Stimulated activated naive CD8-positive, alpha-beta T cell treated with anti-CD3 and anti-CD28 coated beads, Interleukin-15, Interleukin-2, amounts not matched to agents 100 ng/mL and 50 ng/mL, for 24 hours (primary cell): ENCODE measurements around the gene AP3B1.
"Not testable (repeated sequence)": the region's sequence is repeated elsewhere in the genome, so short reads cannot be mapped to it uniquely, and the experiment has no call there.

ENCODE experiments used
- H3K27ac Mint-ChIP-seq: one replicate; pipeline ENCODE4 v1.8.0; 2021; ENCODE audit warnings: mild to moderate bottlenecking, mixed read lengths
- H3K27me3 Mint-ChIP-seq: one replicate; pipeline ENCODE4 v1.8.0; 2021; ENCODE audit warnings: mixed read lengths
- H3K36me3 Mint-ChIP-seq: one replicate; pipeline ENCODE4 v1.8.0; 2021; ENCODE audit warnings: low read depth, mixed read lengths
- H3K4me1 Mint-ChIP-seq: one replicate; pipeline ENCODE4 v1.8.0; 2021; ENCODE audit warnings: low read depth, mixed read lengths
- H3K4me3 Mint-ChIP-seq: one replicate; pipeline ENCODE4 v1.8.0; 2021; ENCODE audit warnings: mild to moderate bottlenecking, mixed read lengths
- H3K9me3 Mint-ChIP-seq: one replicate; pipeline ENCODE4 v1.8.0; 2021; ENCODE audit warnings: mixed read lengths

Gene AP3B1

GRCh38 chr5:78112931-78113330, 181.6 kb downstream of the AP3B1 start:
- H3K36me3 Mint-ChIP-seq, result peaks cover 38% of the 10 kb centered on the region
- H3K4me3 Mint-ChIP-seq, result peak overlapping the region; percentile 32
- H3K4me1 Mint-ChIP-seq, result peaks cover 14% of the 10 kb centered on the region
- no peaks in the 10 kb centered on the region for H3K9me3 Mint-ChIP-seq
- H3K27ac Mint-ChIP-seq, result no peak overlapping the region
- H3K27me3 Mint-ChIP-seq, result no peaks in the 10 kb centered on the region

- H3K4me1 Mint-ChIP-seq, result peaks cover 22% of the 10 kb centered on the region
- H3K36me3 Mint-ChIP-seq, result peaks cover 47% of the 10 kb centered on the region
- no peak overlapping the region for H3K27ac Mint-ChIP-seq
- H3K27me3 Mint-ChIP-seq, result no peaks in the 10 kb centered on the region
- no peaks in the 10 kb centered on the region for H3K9me3 Mint-ChIP-seq
- no peak overlapping the region for H3K4me3 Mint-ChIP-seq
Measured at GRCh38 chr5:78109891-78110324, 184.6 kb downstream of the AP3B1 start.

GRCh38 chr5:78108564-78108963, 185.9 kb downstream of the AP3B1 start:
- H3K36me3 Mint-ChIP-seq, result peaks cover 37% of the 10 kb centered on the region
- H3K27ac Mint-ChIP-seq, result no peak overlapping the region
- H3K9me3 Mint-ChIP-seq, result no peaks in the 10 kb centered on the region
- H3K4me3 Mint-ChIP-seq, result no peak overlapping the region
- H3K27me3 Mint-ChIP-seq, result no peaks in the 10 kb centered on the region
- peaks cover 12% of the 10 kb centered on the region for H3K4me1 Mint-ChIP-seq

- Mint-ChIP-seq H3K9me3 (no peaks in the 10 kb centered on the region), H3K27me3 (no peaks in the 10 kb centered on the region), H3K27ac (no peak overlapping the region), H3K4me3 (no peak overlapping the region), H3K36me3 (peaks cover 53% of the 10 kb centered on the region), H3K4me1 (peaks cover 12% of the 10 kb centered on the region)
Measured at GRCh38 chr5:78103232-78103918, 191.1 kb downstream of the AP3B1 start.

- H3K9me3 Mint-ChIP-seq, result no peaks in the 10 kb centered on the region
Measured at GRCh38 chr5:78102500-78102899, 192.0 kb downstream of the AP3B1 start.

DNA sequence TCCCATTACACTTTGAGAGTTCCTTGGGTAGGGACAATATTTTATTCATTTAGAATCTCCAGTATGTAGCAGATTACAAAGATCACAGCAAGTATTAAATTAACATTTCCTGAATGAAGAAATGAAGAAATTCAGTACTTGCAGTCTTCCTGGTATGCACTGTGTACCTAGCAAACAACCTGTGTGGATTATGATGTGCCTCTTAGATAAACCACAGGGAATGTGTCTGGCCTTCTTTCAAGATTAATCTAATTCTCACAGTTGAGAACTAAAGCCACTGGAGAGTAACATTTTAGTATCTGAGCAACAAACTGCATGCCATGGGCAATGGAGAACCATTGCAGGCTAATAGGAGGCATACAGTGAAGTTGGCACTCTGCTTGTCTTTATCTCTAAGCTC, 199.4 kb downstream of the AP3B1 start:
- Mint-ChIP-seq H3K36me3 (peaks cover 61% of the 10 kb centered on the region), H3K4me1 (no peaks in the 10 kb centered on the region), H3K27ac (no peak overlapping the region), H3K27me3 (no peaks in the 10 kb centered on the region), H3K4me3 (no peak overlapping the region), H3K9me3 (no peaks in the 10 kb centered on the region)

More at GRCh38 chr5:78102500-78102899, 192.0 kb downstream of the AP3B1 start:
- H3K27me3 Mint-ChIP-seq, result no peaks in the 10 kb centered on the region
- no peak overlapping the region for H3K27ac Mint-ChIP-seq
- H3K4me3 Mint-ChIP-seq, result no peak overlapping the region
- peaks cover 52% of the 10 kb centered on the region for H3K36me3 Mint-ChIP-seq
- peaks cover 12% of the 10 kb centered on the region for H3K4me1 Mint-ChIP-seq

- no peak overlapping the region for H3K4me3 Mint-ChIP-seq
- H3K36me3 Mint-ChIP-seq, result peaks cover 71% of the 10 kb centered on the region
- no peaks in the 10 kb centered on the region for H3K9me3 Mint-ChIP-seq
- H3K4me1 Mint-ChIP-seq, result no peaks in the 10 kb centered on the region
- no peak overlapping the region for H3K27ac Mint-ChIP-seq
- H3K27me3 Mint-ChIP-seq, result no peaks in the 10 kb centered on the region
Measured at GRCh38 chr5:78090002-78090401, 204.5 kb downstream of the AP3B1 start.

DNA sequence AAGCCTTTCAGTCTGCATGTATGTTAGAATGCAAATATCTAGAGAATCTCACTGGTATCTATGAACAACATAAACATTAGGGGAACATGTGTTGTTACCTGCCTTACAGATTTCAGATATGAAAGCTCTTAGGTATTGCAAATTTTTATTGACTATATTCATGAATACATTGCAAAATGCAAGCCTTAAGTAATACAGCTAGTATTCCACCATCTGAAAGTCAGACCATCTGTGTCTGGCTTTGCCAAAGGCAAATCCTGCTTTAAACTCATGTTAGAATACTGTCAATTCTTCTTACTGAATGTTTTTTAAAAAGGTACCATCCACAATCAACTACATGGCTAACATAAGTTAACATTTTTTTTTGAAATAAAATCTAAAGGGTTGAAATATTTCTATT, 215.6 kb downstream of the AP3B1 start:
- no peak overlapping the region for H3K4me3 Mint-ChIP-seq
- peaks cover 36% of the 10 kb centered on the region for H3K36me3 Mint-ChIP-seq
- H3K9me3 Mint-ChIP-seq, result peaks cover 12% of the 10 kb centered on the region
- H3K4me1 Mint-ChIP-seq, result no peaks in the 10 kb centered on the region
- no peaks in the 10 kb centered on the region for H3K27me3 Mint-ChIP-seq
- no peak overlapping the region for H3K27ac Mint-ChIP-seq

- no peaks in the 10 kb centered on the region for H3K27me3 Mint-ChIP-seq
- peaks cover 35% of the 10 kb centered on the region for H3K36me3 Mint-ChIP-seq
- no peak overlapping the region for H3K27ac Mint-ChIP-seq
- no peaks in the 10 kb centered on the region for H3K4me1 Mint-ChIP-seq
- H3K4me3 Mint-ChIP-seq, result no peak overlapping the region
- H3K9me3 Mint-ChIP-seq, result peaks cover 12% of the 10 kb centered on the region
Measured at GRCh38 chr5:78077369-78078068, 217.0 kb downstream of the AP3B1 start.

GRCh38 chr5:78076351-78076750, 218.1 kb downstream of the AP3B1 start:
- H3K4me1 Mint-ChIP-seq, result no peaks in the 10 kb centered on the region
- H3K36me3 Mint-ChIP-seq, result peaks cover 38% of the 10 kb centered on the region
- peaks cover 15% of the 10 kb centered on the region for H3K9me3 Mint-ChIP-seq
- no peak overlapping the region for H3K27ac Mint-ChIP-seq
- no peaks in the 10 kb centered on the region for H3K27me3 Mint-ChIP-seq
- H3K4me3 Mint-ChIP-seq, result no peak overlapping the region

- peaks cover 13% of the 10 kb centered on the region for H3K9me3 Mint-ChIP-seq
- H3K27me3 Mint-ChIP-seq, result no peaks in the 10 kb centered on the region
- no peak overlapping the region for H3K27ac Mint-ChIP-seq
- H3K4me1 Mint-ChIP-seq, result no peaks in the 10 kb centered on the region
- H3K4me3 Mint-ChIP-seq, result no peak overlapping the region
- H3K36me3 Mint-ChIP-seq, result peaks cover 42% of the 10 kb centered on the region
Measured at GRCh38 chr5:78075301-78075700, 219.2 kb downstream of the AP3B1 start.

GRCh38 chr5:78070691-78071090, 223.8 kb downstream of the AP3B1 start:
- H3K4me3 Mint-ChIP-seq, H3K27me3 Mint-ChIP-seq, H3K27ac Mint-ChIP-seq, H3K4me1 Mint-ChIP-seq: not testable (repeated sequence)
- peaks cover 66% of the 10 kb centered on the region for H3K36me3 Mint-ChIP-seq
- peaks cover 21% of the 10 kb centered on the region for H3K9me3 Mint-ChIP-seq

DNA sequence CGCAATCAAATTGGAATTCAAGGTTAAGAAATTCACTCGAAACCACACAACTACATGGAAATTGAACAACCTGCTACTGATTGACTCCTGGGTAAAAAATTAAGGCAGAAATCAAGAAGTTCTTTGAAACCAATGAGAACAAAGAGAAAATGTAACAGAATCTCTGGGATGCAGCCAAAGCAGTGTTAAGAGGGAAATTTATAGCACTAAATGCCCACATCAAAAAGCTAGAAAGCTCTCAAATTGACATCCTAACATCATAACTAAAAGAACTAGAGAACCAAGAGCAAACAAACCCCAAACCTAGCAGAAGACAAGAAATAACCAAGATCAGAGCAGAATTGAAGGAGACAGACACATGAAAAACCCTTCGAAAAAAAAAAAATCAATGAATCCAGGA, 226.9 kb downstream of the AP3B1 start:
- not testable (repeated sequence) for H3K4me1 Mint-ChIP-seq, H3K27ac Mint-ChIP-seq, H3K27me3 Mint-ChIP-seq, H3K4me3 Mint-ChIP-seq
- H3K36me3 Mint-ChIP-seq, result peaks cover 58% of the 10 kb centered on the region
- peaks cover 21% of the 10 kb centered on the region for H3K9me3 Mint-ChIP-seq

DNA sequence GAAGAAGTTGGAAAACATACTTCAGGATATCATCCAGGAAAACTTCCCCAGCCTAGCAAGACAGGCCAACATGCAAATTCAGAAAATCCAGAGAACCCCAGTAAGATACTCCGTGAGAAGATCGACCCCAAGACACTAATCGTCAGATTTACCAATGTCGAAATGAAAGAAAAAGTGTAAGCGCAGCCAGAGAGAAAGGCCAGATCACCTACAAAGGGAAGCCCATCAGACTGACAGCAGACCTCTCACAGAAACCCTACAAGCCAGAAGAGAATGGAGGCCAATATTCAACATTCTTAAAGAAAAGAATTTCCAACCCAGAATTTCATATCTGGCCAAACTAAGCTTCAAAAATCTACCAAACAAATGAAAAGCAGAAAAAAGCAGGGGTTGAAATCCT, 227.8 kb downstream of the AP3B1 start:
- not testable (repeated sequence) for H3K4me1 Mint-ChIP-seq, H3K27me3 Mint-ChIP-seq, H3K4me3 Mint-ChIP-seq, H3K27ac Mint-ChIP-seq
- peaks cover 54% of the 10 kb centered on the region for H3K36me3 Mint-ChIP-seq
- peaks cover 18% of the 10 kb centered on the region for H3K9me3 Mint-ChIP-seq

DNA sequence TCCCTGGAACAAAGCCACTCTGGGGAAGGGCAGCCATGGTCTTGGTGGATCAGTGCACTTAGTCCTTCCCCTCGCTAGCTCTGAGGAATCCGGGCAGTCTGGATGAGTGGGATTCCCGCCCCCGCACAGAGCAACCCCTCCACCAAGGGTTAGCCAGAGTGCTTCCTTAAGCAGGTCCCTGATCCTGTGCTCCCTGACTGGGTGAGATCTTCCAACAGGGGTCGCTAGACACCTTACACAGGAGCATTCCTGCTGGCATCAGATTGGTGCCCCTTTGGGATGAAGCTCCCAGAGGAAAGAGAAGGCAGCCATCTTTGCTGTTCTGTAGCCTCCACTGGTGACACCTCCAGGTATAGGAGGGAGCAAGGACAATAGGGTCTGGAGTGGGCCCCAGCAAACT, 228.8 kb downstream of the AP3B1 start:
- Mint-ChIP-seq H3K4me3 (no peak overlapping the region), H3K4me1 (peaks cover 4% of the 10 kb centered on the region), H3K36me3 (peaks cover 55% of the 10 kb centered on the region)

More for the DNA sequence above, 228.8 kb downstream of the AP3B1 start:
- Mint-ChIP-seq H3K9me3 (peaks cover 18% of the 10 kb centered on the region), H3K27ac (no peak overlapping the region), H3K27me3 (no peaks in the 10 kb centered on the region)
